DMS153 (cell line): ENCODE results near the gene SCGB3A1.

Experiments
- DNase-seq: peaks from one replicate; lab custom pipeline; 2025; lab: John Stamatoyannopoulos, UW

SCGB3A1 gene

DNA sequence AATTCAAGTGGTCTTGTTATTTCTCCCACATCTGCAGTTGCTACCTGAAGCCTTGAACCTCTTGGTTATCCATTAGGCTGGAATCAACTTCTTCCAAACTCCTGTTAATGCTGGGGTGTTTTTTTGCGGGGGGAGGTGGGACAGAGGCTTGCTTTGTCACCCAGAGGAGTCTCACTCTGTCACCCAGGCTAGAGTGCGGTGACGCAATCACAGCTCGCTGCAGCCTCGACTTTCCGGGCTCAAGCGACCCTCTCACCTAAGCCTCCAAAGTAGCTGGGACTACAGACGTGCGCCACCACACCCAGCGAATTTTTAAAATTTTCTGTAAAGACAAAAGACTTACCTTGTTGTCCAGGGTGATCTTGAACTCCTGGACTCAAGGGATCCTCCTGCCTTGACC is 4.4 kb downstream of the SCGB3A1 start:
- no peak for DNase-seq

DNA sequence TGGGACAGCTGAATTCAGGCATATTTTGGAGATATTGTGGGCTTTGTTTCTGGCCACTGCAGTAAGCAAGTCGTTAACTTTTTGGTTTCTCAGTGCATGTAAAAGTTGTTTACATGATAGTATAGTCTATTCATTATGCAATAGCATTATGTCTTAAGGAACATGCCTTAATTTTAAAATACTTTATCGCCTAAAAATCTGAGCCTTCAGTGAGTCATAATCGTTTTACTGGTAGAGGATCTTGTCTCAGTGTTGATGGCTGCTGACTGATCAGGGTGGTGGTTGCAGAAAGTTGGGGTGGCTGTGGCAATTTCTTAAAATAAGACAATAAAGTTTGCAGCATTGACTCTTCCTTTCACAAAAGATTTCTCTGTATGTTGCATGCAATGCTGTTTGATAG is 5.1 kb downstream of the SCGB3A1 start:
- DNase-seq, result no peak

GRCh38 chr5:180583738-180584137 is 7.6 kb downstream of the SCGB3A1 start:
- no peak for DNase-seq

- no peak for DNase-seq
Observed at GRCh38 chr5:180580681-180581080, 10.6 kb downstream of the SCGB3A1 start.

GRCh38 chr5:180575571-180575970 is 15.7 kb downstream of the SCGB3A1 start:
- no peak for DNase-seq

- no peak for DNase-seq
Observed at GRCh38 chr5:180568914-180569313, 22.4 kb downstream of the SCGB3A1 start.

DNA sequence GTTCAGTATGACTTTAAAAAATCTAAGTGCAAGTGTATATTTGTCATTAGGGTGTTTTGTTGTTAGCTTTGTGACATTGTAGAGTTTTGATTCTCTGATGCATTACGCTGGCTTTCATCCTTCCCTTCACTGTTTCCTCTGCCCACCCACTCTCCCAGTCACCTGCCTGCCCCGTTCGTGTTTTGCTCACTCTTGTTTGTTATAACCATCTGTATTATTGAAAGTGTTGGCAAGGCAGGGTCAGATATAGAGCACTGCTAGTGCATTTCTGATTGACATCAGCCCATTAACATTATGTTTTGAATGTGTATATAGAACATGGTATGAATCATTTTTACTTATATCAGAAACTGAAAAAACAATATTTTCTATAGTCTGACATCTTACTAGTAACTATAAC is 27.3 kb downstream of the SCGB3A1 start:
- no peak for DNase-seq

- no peak for DNase-seq
Observed at GRCh38 chr5:180558232-180558631, 33.1 kb downstream of the SCGB3A1 start.

DNA sequence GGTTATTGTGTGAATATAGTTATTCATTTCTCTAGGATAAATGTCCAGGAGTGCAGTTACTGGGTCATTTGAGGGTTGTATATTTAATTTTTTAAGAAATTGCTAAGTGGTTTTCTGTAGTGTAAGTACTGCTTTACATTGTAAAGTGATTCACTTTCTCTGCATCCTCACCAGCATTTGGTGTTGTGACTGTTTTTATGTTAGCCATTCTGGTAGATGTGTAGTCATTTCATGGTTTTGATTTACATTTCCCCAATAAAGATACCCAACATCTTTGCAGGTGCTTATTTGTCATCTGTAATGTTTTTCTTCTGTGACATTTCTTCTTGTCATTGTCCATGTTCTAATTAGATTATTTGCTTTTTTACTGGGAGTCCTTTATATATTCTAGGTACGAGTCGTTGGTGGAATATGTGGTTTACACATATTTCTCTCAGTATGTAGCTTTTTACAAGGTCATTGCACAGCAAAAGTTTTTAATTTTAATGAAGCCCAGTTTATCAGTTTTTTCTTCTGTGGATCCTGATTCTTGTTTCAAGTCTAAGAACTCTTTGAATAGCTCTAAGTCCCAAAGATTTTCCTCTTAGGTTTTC is 34.0 kb downstream of the SCGB3A1 start:
- no peak for DNase-seq

DNA sequence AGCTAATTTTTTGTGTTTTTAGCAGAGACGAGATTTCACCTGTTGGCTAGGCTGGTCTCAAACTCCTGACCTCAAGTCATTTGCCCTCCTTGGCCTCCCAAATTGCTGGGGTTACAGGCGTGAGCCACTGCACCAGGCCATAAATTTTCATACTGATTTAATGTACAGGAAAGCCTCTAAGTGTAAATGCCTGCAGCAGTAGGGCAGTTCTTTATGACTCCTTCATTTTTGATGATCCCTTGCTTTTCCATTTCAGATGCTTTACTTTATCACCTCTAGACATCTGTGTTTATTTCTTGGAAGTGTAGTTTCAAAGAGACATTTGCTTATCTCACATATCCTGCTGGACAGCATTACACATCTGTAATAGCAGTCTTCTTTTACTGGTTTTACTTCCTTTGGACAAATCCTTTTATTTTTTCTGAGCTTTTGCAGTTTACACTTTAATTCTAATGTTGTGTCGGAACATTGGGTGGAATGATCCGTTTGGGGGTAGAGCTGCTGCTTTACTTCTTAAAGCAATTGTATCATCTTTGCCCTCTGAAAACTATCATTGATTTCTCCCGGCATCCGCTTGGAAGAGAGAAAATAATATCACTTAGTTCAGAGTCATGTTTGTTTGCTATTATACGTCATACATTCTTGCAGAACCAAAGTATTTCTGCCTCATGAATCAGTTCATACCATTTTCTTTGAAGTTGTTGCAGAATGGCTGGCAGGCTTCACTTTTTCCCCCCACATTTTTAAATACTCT is 36.0 kb downstream of the SCGB3A1 start:
- no peak for DNase-seq

- DNase-seq, result no peak
Observed at GRCh38 chr5:180553530-180553929, 37.8 kb downstream of the SCGB3A1 start.

DNA sequence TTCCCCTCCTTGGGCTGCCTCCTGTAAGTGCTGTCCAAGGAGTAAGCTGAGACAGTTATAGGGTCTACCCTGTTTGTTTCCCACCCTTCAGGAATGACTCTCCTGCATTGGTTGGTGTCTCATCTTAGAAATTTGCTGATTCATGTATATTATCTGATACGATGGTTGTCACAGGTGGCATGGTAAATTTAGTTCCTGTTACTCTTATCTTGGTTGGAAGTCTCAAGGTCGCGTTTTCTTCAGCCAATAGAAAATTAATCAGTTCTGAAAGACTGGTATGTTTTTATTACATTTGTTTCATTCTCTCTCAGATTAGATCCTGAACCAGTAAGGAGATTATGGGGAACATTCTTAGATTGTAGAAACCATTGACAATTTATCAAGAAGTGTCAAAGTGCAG is 42.7 kb downstream of the SCGB3A1 start:
- DNase-seq, result no peak

- no peak for DNase-seq
Observed at GRCh38 chr5:180545248-180545647, 46.1 kb downstream of the SCGB3A1 start.

GRCh38 chr5:180541710-180542109 is 49.6 kb downstream of the SCGB3A1 start:
- DNase-seq, result no peak
